HG03103 (cell line): ENCODE measurements around the gene CNTNAP1.

Experiments used
- ATAC-seq: cut with Tn5 transposase; IDR thresholded peaks from one replicate; pipeline ENCODE4 v1.9.1; 2021; ENCODE audit warnings: low read depth; ENCODE audit not compliant: unreplicated experiment

Gene CNTNAP1

DNA sequence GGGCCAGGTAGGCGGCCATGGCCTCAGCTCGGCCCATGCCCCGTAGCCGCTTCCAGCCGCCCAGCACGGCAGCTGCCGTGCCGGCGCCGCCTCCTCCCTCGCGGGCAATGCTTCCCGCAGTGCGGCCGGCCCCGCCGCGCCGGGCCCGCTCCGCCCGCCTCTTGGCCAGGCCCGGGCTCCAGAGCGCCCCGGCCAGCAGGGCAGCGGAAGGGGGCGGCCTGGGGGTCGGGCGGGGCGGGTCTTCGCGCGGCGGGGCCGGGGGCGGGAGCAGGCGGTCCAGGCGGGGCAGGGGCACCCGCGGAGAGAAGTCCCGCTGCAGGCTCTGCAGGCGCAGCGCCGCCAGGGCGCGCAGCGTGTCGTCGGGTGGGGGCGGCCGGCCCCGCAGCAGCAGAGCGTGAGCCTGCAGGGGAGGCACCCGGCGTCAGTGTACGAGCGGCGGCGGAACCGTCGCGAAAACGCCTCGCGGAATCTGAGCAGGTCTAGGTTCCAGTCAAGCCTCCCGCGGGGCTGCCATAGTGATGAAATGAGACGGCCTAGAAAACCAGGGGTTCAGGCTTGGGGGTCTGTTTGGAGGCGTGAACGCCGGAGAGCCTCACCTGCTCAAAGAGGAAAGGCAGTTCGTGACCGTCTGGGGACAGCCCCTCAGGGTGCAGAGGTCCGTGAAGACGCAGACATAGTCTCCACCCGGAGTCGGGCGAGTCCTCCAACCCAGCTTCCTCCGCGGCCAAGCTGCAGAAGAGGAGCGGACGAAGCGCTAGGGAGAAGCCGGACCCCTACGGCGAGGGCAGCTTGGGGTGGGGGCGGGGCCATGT lies 12.1 kb upstream of the CNTNAP1 start:
- ATAC-seq = no peak

DNA sequence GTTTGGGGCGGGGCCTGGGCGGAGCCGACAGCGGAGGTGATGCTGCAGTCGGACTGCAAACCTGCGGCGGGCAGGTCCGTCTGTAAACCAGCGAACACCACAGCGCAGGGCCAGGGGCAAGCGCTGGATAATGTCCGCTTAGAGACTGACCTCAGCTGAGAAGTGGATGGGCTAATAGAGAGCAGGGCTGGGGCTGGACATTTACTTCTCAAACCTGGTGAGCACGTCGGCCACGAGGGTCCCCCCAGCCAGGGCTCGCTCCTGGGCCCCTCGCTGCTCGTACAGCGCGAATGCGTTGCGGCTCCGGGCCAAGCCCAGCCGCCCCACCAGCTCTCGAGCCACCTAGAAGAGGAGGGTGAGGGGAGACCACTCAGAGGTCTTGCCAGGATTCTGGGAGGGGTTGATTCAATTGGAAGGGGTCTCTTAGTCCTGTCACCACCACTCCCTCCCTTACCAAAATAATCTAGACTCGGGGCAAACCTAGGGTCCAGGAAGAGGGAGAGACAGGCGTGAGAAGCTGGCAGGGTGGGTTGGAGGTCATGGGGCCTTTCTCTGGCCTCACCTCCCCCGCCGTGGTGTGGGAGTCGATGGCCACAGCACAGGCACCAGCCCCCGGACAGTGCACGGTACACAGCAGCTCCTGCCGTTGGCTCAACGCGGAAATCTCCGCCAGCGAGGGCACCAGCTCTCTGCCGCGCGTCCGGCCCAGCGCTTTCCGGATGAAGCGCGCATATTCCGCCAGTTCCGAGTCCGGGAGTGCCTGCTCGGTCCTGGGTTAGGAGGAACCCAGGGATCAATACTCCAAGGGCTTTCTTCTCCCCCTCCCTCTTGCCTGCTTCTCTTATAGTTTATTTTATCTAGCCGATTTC lies 11.3 kb upstream of the CNTNAP1 start:
- ATAC-seq = no peak

DNA sequence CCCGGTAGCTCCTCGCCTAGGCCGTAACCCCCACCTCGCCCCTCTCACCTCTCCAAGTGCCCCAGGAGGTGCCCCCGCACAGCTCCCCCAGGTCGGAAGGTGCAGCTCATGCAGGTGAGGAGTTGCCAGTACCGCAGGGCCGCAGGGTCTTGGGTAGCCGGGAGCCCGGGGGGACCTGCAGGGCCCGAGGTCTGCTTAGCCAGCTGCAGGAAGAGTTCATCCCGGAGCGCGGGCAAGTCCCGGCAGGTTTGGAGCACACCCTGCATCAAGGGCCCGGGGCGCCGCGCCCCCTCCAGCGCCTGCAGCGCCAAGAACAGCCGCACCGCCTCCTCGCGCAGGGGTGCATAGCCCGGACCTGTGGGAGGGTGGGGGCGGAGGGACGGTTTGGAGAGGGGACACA lies 10.3 kb upstream of the CNTNAP1 start:
- no peak for ATAC-seq

DNA sequence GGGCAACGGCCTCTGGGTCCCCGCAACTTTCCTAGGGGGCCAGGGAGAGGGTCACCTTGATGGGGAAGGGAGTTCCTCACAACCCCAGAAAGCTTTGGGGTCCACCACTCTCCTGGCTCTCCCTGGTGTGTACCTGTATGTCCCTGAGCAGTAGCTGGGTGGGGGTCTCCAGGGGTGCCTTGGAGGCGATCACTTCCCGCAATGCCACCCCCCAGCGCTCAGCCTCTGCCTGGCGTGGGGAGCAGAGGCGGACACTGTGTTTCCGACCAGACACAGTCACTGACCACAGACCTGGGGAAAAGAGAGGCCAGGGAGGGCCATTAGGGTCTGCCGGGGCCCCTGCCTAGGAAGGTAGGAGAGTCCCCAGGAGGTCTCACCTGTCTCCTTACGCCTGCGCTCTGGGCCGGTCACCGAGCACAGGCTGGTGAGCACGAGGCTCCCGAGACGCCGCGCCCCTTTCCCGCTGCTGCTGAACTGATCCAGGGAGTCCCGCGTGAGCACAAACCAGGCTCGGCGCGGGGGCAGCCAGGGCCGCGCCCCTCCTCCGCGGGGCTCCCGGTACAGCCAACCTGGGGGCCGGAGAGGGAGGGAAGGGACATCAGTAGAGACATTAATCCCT lies 9.0 kb upstream of the CNTNAP1 start:
- no peak for ATAC-seq

DNA sequence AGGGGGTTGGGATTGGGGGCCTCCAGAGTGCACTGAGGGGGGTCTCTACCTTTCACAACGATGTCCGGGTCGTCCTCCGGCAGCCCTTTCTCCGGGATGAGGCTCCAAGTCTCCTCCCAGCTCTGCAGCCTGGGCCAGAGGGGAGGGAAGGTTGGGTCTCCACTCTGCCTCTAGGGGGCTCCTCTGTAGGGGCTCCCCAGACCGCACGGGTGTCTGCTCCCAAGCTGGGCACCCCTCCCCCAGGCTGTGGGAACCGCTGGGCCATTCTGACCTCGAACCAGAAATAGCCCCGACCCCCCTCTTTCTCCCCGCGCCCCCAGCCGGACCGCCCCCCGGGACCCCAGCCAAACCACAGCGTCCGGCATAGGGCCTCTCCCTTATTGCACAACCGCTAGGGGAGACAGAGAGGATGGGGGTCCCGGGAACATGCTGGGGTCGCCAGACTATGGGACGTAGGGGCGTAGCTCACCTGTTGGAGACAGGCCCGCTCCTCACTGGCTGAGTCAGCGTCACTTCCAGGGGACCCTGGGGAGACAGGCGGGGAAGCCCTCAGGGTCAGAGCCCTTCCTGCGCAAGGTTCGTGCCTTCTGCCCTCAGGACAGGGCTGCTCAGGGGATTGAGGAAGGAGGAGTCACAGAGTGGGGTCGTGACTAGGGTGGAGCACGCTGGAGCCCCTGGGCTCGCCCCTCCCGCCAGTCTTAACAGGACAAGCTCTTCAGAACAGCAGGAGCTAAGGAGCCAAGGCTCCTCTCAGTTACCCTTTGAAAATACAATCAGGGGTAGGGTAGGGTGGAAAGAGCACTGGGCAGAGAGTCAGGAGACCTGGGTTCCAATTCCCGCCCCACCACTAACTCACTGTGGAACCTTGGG lies 8.2 kb upstream of the CNTNAP1 start:
- ATAC-seq = no peak

DNA sequence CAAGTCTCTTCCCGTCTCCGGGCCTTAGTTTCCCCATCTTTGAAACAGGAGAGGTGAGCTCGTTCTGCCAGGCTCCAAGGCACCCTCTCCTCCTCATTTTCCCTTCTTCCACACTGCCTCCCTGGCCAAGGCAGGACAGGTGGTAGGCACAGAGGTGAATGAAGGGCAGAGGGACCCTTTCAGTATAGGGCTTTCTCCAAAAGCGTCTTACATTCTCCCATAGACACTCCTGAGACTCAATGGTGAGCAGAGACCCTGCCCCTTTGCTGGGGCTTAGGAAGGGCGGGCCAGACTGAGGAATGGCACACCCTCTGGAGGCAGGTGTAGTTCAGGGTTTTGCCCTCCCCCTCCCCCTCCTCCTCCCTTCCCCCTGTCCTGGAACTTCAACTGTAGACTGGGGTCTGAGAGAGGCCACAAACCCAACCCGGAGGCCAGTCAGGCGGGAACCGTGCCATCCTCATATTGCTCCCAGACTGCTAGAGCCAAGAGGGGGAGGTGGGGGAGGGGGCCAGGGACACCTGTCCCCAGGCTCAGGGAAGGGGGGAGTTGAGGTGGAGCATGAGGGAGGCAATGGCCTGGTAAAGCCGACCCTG lies 7.5 kb upstream of the CNTNAP1 start:
- no peak for ATAC-seq

DNA sequence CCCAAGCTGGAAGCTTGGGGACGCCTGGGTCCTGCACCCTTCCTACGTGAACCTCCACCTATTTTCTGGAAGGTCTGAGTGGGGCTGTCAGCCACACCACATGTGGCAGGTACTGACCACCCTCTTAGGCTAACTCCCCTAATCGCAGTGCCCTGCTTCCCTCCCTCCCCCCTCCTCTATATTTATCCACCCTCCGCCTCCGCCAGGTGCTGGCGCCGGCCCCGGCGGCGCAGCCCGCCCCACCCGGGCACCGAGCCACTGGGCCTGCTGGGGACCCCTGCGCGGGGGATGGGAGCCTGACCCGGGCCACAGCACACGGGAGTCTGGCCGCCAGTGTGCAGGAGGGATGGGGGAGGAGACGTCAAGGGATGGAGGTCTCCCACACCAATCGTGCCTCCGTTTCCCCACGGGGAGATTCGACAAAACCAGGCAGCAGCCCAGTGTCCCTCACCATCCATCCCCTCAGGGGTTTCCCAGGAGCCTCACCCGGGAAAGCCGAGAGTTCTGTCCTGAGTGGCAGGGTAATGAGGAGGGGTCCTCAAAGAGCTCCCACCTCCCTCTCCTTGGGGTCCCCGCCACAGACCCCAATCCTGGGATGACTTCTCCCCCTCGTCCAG lies 6.9 kb upstream of the CNTNAP1 start:
- no peak for ATAC-seq

DNA sequence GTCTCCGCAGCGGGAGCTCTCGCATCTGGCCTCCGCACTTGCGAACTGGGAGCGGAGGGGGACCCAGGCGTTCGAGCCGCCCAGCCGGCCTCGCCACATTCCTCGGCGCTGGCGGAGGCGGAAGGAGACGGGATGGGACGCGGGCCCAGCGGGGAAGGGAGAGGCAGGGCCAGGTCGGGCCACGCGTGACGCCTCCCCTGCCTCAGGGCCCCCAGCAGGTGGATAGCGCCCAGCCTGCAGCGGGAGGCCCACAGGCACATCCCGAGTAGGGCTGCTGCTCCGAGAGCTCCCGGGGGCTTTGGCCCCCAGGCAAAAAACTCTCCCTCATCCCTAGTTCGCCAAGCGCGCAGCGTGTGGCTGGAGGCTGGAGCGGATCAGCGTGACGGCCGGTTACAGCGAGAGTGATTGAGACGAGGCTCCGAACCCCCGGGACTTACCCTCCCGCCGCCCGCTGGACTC lies 6.3 kb upstream of the CNTNAP1 start:
- no peak for ATAC-seq

DNA sequence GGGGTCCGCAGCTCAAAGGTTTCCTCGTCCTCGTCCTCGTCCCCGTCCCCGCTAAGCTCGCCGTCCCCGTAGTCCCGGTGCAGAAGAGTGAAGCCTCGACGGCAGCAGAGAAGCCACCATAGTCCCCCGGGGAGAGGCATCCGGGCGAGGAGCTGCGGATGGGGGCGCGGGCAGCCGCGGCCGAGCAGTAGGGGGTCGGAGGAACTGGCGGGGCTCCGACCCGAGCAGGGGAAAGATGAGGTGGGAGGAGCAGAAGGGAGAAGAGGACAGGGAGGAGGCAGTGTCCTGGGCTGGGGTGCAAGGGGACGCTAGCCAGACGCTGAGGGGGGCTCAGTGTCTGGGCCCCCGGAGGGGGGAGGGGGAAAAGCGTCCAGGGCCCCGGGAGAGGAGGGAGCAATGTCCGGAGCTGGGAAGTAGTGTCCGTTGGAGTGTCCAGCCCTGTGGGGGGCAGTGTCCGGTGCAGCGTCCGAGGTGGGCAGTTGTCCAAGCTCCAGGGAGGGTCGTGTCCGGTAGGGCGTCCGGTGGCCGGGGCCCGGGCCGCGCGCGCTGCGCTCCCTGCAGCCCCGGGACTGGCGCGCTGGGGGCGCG lies 5.8 kb upstream of the CNTNAP1 start, which contains the start of gene PLEKHH3:
Gene PLEKHH3, minus strand, starts transcription at position 571 of the 588 bp plus-strand sequence. Its CDS starts 431 bp downstream, at position 140.
- ATAC-seq = no peak

DNA sequence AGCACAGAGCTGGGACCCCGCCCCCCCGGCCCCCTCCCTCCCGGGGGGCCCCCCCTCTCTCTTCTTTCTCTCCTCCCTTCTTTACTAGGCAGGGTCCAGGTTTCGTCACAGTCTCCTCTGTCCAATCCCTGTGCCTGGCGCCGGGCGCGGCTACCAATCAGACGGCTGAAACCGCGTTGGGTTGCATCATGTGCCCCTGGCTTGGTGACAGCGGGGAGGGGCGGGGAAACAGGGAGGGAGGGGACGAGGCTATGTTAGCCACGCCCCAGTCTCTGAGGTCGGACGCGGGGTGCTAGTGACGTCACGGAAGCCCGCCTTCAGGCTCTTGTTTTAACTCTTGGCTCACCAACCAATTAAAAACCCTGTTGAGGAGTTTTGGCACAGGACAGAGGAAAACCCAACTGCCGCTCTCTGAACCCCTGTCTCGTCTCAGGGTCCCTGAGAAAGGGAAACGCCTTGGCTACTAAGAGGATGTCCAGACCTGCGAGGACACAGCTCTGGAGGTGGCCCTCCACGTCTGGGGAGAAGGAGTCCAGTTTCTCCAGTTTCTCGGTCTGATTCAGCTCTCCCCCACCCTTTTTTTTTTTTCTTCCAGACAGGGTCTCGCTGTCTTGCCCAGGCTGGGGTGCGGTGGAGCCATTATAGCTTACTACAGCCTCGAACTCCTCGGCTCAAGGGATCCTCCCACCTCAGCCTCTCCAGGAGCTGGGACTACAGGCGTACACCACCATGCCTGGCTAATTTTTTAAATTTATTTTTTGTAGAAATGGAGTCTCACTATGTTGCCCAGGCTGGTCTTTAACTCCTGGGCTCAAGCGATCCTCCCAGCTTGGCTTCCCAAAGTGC lies 5.1 kb upstream of the CNTNAP1 start:
- peak; percentile 53 for ATAC-seq

DNA sequence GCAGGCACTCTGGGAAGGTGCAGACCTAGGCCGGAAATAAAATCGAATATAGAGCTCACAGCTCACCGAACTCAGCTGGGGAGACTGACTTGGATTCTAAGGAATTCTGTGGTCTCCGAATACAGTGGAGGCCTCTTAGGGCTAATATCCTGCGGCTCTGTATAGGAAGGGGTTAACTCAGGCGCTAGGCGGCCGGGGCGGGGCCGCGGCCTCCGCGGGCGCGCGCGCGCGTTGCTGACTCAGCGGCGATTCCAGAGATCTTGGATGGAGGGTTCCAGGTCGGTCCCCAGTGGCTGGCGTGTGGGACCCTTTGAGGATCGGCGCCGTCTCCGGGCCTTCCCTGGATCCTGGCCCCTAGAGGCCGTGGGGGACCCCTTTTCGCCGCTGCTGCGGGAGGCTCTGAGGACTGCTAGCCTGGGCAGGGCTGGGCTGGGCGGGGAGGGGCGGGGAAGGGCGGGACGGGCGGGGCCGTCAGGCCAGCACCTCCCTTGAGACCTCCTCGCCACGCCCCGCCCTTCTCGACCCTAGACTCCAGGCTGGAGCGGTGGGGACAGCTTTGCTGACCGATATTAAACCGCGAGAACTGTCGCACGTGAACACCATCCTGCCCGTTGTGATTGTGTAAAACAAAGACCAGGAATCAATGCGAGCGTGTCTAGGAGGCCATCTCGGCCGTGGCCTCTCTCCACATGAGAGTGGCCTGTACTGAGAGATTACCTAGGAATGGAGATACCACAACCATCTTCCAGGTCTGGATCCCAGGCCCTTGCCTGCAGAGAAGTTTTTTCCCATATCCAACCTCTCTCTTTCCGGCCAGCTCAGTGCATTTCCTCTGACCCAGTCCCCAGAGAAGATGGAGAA lies 4.2 kb upstream of the CNTNAP1 start:
- ATAC-seq = no peak

DNA sequence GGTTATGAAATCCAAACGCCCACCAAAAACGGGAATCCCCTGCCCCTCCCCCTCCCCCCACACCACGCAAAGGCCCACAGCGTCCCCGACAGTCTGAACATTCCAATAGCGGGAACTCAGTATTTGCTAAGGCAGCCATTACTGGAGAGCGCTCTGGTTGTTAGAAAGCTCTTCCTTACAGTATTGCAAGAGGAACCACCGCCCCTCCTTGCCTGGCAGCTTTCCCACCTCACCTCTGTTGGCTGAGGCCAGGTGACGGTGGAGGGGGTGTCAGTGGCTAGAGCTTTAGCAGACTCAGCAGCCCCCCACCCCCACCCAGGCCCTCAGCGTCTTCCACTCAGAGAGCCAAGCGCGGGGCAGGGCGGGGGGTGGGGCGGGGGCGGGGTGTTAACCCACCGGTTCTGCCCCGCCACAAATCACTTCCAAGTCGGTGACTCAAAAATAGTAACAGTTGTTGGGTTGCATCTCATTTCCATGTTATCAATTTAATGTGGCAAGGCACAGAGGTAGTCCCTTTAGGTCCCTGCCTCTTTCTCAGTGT lies 3.3 kb upstream of the CNTNAP1 start:
- no peak for ATAC-seq

DNA sequence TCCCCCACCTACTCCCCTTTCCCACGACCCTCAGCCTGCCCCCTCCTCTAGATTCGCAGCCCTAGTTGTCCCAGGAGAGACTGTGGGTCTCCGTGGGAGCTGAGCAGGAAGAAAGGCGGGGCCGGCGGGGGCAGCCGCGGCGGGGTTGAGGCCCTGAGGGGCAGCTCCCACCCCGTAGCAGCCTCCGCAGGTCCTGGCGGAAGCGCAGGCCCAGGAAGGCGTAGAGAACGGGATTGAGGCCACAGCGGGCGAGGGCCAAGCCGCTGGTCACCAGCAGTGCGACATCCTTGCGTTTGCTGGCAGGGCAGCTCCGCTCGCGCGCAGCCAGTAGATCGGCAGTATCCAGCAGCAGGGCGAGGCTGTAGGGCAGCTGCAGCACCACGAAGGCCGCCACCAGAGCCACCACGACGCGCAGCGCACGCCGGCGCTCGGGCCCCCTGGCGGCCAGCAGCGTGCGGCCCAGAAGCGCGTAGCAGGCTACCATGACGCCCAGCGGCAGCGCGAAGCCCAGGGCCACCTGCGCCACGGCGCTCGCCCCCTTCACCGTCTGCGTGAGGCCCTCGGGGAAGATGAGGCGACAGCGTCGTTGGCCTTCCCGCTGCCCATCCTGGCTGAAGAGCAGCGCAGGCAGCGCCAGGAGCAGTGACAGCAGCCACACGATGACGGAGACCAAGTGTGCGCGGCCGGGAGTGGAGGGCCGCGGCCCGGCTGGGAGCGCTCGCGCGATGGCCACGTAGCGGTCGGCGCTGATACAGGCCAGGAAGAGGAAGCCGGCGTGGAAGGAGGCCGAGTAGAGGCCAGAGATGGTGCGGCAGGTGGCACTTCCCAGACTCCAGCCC lies 2.6 kb upstream of the CNTNAP1 start:
- no peak for ATAC-seq

DNA sequence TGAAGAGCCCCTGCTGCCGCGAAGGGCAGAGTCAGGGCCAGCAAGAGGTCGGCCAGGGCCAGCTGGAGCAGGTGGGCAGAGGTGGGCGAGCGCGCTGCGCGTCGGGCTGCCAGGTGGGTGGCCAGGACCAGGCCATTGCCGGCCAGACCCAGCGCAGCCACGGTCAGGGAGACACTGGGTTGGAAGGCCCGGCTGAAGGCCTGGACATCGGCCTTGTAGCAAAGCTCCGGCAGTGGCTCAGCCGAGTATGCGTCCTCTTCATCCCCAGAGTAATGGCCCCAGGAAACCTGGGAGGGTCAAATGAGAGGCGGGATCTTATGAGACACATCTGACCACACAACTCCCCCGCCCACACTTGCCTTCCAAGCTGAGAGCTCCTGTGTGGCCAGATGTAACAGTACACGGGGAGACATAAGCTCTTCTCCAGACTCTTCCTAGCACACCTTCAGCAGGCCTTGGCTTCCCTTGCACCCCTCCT lies 2.0 kb upstream of the CNTNAP1 start:
- no peak for ATAC-seq

DNA sequence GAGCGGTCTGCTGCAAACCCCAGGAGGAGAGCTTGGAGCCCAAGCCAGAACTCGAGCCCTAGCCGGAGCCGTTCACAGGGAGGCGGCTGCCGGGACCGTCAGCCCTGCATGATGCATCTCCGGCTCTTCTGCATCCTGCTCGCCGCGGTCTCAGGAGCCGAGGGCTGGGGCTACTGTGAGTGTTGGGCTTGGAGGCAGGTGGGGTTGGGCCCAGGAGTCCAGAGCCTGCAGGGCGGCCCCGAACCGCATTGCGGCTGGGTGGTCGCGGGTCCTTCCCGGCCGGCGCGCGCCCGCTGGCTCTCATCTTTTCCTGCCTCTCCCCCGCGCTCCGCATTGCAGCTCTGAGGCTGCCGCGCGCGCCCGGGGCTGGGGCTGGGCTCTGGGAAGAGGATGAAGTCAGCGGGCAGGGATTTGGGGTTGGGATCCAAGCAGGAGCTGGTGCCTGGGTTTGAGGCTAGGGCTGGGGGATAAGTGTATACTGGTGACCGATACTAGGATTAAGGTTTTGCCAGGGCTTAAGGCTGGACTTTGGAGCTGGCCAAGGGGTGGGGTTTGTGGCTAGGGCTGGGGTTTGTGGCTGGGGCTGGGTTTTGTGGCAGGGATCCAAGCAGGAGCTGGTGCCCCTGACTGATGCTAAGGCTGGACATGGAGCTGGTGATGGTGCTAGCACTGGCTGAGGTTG lies 532 bp downstream of the CNTNAP1 start:
- no peak for ATAC-seq
